SK-N-SH (cell line): Measurements from ENCODE around the gene UBE2E3.

Experiments used
- CTCF ChIP-seq: fragments of 200-600 bp; sonication (generic); IDR thresholded peaks from 2 replicates; pipeline ENCODE4 v1.6.1; 2017; ENCODE audit warnings: antibody characterized with exemption, mild to moderate bottlenecking, moderate library complexity
- YY1 ChIP-seq: IDR thresholded peaks from 2 replicates; pipeline ENCODE4 v1.4.0; 2012; ENCODE audit warnings: low read depth, mild to moderate bottlenecking

GRCh38 chr2:181005809-181006208 lies 25.4 kb downstream of the UBE2E3 start:
- TF ChIP-seq CTCF: no peak
- no peak for TF ChIP-seq YY1
